ENCODE results near the gene KLHDC1.

Gene KLHDC1

DNA sequence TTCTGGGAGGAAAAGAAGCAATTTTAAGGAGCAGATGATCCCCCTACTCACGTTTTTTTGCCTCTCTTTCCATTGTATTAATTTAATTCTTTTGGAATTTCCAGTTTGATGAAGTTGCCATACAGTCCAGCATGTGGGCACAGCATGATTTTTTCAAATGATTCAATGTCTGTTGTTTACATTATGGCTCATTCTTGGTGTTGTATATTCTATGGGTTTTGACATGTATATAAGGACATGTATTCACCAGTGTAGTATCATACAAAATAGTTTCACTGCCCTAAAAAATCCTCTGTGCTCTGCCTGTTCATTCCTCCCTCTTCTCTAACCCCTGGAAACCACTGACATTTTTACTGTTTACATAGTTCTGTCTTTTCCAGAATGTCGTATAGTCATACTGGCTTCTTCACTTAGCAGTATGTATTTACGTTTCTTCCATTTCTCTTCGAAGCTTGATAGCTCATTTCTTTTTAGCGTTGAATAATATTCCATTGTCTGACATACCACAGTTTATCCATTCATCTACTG lies 61.7 kb downstream of the KLHDC1 start:
- H3K4me3 ChIP-seq (ENCODE audit: low read depth, low read length, poor library complexity, severe bottlenecking): no peak overlapping the region
- H3K9ac ChIP-seq (ENCODE audit: low read length): no peak overlapping the region
- no peaks in the 10 kb centered on the region for H3K27me3 ChIP-seq (ENCODE audit: insufficient read depth, low read length)
- H2AFZ ChIP-seq (ENCODE audit: low read length): no peak overlapping the region
- no peak overlapping the region for H3K4me2 ChIP-seq (ENCODE audit: low read length)
- H4K20me1 ChIP-seq (ENCODE audit: insufficient read depth, low read length): no peaks in the 10 kb centered on the region
- no peaks in the 10 kb centered on the region for H3K9me3 ChIP-seq (ENCODE audit: low read length)
- no peaks in the 10 kb centered on the region for H3F3A ChIP-seq (ENCODE audit: insufficient read depth, low read length)
- no peaks in the 10 kb centered on the region for H3K4me1 ChIP-seq (ENCODE audit: insufficient read depth, low read length, severe bottlenecking)
- H3K79me2 ChIP-seq (ENCODE audit: insufficient read depth, low read length): no peaks in the 10 kb centered on the region
- no peak overlapping the region for H3K27ac ChIP-seq (ENCODE audit: low read depth, low read length, poor library complexity, severe bottlenecking)
- no peaks in the 10 kb centered on the region for H3K9me2 ChIP-seq (ENCODE audit: low read depth, low read length)
- H3K36me3 ChIP-seq (ENCODE audit: insufficient read depth, low read length): no peaks in the 10 kb centered on the region
- TF ChIP-seq, protein P1, sequence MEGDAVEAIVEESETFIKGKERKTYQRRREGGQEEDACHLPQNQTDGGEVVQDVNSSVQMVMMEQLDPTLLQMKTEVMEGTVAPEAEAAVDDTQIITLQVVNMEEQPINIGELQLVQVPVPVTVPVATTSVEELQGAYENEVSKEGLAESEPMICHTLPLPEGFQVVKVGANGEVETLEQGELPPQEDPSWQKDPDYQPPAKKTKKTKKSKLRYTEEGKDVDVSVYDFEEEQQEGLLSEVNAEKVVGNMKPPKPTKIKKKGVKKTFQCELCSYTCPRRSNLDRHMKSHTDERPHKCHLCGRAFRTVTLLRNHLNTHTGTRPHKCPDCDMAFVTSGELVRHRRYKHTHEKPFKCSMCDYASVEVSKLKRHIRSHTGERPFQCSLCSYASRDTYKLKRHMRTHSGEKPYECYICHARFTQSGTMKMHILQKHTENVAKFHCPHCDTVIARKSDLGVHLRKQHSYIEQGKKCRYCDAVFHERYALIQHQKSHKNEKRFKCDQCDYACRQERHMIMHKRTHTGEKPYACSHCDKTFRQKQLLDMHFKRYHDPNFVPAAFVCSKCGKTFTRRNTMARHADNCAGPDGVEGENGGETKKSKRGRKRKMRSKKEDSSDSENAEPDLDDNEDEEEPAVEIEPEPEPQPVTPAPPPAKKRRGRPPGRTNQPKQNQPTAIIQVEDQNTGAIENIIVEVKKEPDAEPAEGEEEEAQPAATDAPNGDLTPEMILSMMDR (IDR thresholded peaks at IDR 0.05; ENCODE audit: low read length): no peak
- no peak for TF ChIP-seq EZH2 (IDR thresholded peaks at IDR 0.05; ENCODE audit: borderline replicate concordance, low read length)

DNA sequence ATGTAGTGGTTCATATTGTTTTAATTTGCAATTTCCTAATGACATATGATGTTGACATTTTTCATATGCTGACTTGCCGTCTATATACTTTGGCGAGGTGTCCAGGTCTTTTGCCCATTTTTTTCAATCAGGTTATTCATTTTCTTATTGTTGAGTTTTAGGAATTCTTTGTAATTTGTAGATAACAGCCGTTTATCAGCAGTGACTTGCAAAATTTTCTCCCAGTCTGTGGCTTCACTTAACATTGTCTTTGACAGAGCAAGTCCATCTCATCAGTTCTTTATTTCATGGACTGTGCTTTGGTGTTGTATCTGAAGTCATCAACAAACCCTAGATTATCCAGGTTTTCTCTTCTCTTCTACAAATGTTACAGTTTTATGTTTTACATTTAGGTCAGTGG lies 62.5 kb downstream of the KLHDC1 start:
- Histone ChIP-seq H3F3A (ENCODE audit: insufficient read depth, low read length) (no peaks in the 10 kb centered on the region), H3K79me2 (ENCODE audit: insufficient read depth, low read length) (no peaks in the 10 kb centered on the region), H2AFZ (ENCODE audit: low read length) (no peak overlapping the region), H3K4me1 (ENCODE audit: insufficient read depth, low read length, severe bottlenecking) (no peaks in the 10 kb centered on the region), H3K36me3 (ENCODE audit: insufficient read depth, low read length) (no peaks in the 10 kb centered on the region), H4K20me1 (ENCODE audit: insufficient read depth, low read length) (no peaks in the 10 kb centered on the region), H3K4me2 (ENCODE audit: low read length) (no peak overlapping the region), H3K27ac (ENCODE audit: low read depth, low read length, poor library complexity, severe bottlenecking) (no peak overlapping the region), H3K4me3 (ENCODE audit: low read depth, low read length, poor library complexity, severe bottlenecking) (no peak overlapping the region), H3K9me3 (ENCODE audit: low read length) (no peaks in the 10 kb centered on the region), H3K27me3 (ENCODE audit: insufficient read depth, low read length) (no peaks in the 10 kb centered on the region), H3K9me2 (ENCODE audit: low read depth, low read length) (no peaks in the 10 kb centered on the region), H3K9ac (ENCODE audit: low read length) (no peak overlapping the region)
- TF ChIP-seq, protein P1 (IDR thresholded peaks at IDR 0.05; ENCODE audit: low read length): no peak
- no peak for TF ChIP-seq EZH2 (IDR thresholded peaks at IDR 0.05; ENCODE audit: borderline replicate concordance, low read length)

DNA sequence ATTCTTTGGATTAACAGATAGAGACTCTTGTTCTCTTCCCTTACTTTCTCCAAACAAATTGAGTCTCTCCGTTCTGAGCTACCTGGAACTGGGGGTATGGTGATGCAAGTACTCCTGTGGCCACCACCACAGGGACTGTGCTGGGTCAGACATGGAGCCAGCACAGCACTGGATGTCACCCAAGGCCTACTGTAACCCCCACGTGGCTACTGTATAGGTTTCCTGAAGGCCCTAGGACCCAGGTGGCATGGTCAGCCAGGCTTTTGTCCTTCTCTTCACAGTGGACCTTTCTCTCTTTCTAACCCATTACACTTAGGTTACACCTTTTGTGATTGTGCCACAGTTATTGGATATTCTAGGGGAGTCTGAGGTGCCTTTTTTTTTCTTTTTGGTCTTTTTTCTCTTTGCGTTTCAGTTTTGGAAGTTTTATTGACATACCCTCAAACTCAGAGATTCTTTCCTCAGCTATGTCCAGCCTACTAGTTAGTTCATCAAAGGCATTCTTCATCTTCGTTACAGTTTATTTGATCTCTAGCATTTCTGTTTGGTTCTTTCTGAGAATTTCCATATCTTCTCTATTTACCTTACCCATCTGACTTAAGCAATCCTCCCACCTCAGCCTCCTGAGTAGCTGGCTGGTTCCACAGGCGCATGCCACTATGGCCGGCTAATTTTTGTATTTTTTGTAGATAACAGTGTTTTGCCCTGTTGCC lies 69.1 kb downstream of the KLHDC1 start:
- TF ChIP-seq, protein P1 (IDR thresholded peaks at IDR 0.05; ENCODE audit: low read length): no peak
- no peak for TF ChIP-seq EZH2 (IDR thresholded peaks at IDR 0.05; ENCODE audit: borderline replicate concordance, low read length)
- no peaks in the 10 kb centered on the region for H3F3A ChIP-seq (ENCODE audit: insufficient read depth, low read length)
- no peak overlapping the region for H3K27ac ChIP-seq (ENCODE audit: low read depth, low read length, poor library complexity, severe bottlenecking)
- H4K20me1 ChIP-seq (ENCODE audit: insufficient read depth, low read length): no peaks in the 10 kb centered on the region
- H3K4me1 ChIP-seq (ENCODE audit: insufficient read depth, low read length, severe bottlenecking): peaks cover 3% of the 10 kb centered on the region
- H3K36me3 ChIP-seq (ENCODE audit: insufficient read depth, low read length): no peaks in the 10 kb centered on the region
- no peaks in the 10 kb centered on the region for H3K9me3 ChIP-seq (ENCODE audit: low read length)
- no peak overlapping the region for H3K4me3 ChIP-seq (ENCODE audit: low read depth, low read length, poor library complexity, severe bottlenecking)
- no peak overlapping the region for H3K4me2 ChIP-seq (ENCODE audit: low read length)
- no peaks in the 10 kb centered on the region for H3K79me2 ChIP-seq (ENCODE audit: insufficient read depth, low read length)
- no peak overlapping the region for H3K9ac ChIP-seq (ENCODE audit: low read length)
- no peak overlapping the region for H2AFZ ChIP-seq (ENCODE audit: low read length)
- H3K9me2 ChIP-seq (ENCODE audit: low read depth, low read length): no peaks in the 10 kb centered on the region
- H3K27me3 ChIP-seq (ENCODE audit: insufficient read depth, low read length): no peaks in the 10 kb centered on the region
